Left hindlimb (tissue), 1 donor: ENCODE results near the gene JMJD7.

Source experiments
- DNase-seq: peaks from one replicate; pipeline ENCODE4 v3.0.0-alpha.2; 2018

The JMJD7 gene

GRCh38 chr15:41801850-41802455 is 25.9 kb upstream of the JMJD7 start:
- DNase-seq: no peak

- no peak for DNase-seq
These were observed 23.5 kb upstream of the JMJD7 start for GRCh38 chr15:41804361-41804760.

GRCh38 chr15:41804916-41805666 is 22.8 kb upstream of the JMJD7 start:
- DNase-seq: no peak

GRCh38 chr15:41805711-41806110 is 22.2 kb upstream of the JMJD7 start:
- no peak for DNase-seq

- no peak for DNase-seq
These were observed 21.4 kb upstream of the JMJD7 start for GRCh38 chr15:41806291-41807181.

GRCh38 chr15:41809121-41809520 is 18.8 kb upstream of the JMJD7 start:
- DNase-seq: no peak

GRCh38 chr15:41809526-41810220 is 18.2 kb upstream of the JMJD7 start:
- DNase-seq: no peak

- no peak for DNase-seq
These were observed 17.1 kb upstream of the JMJD7 start for GRCh38 chr15:41810651-41811431.

GRCh38 chr15:41811432-41812195 is 16.3 kb upstream of the JMJD7 start:
- DNase-seq: peak; percentile 83

GRCh38 chr15:41812820-41813375 is 15.0 kb upstream of the JMJD7 start:
- DNase-seq: no peak

GRCh38 chr15:41813426-41813825 is 14.5 kb upstream of the JMJD7 start:
- no peak for DNase-seq

GRCh38 chr15:41814534-41814933 is 13.4 kb upstream of the JMJD7 start:
- DNase-seq: no peak

- no peak for DNase-seq
These were observed 11.1 kb upstream of the JMJD7 start for GRCh38 chr15:41816788-41817187.

GRCh38 chr15:41817327-41817726 is 10.6 kb upstream of the JMJD7 start:
- DNase-seq: no peak

- no peak for DNase-seq
These were observed 10.1 kb upstream of the JMJD7 start for GRCh38 chr15:41817781-41818180.

GRCh38 chr15:41819455-41820050 is 8.3 kb upstream of the JMJD7 start:
- DNase-seq: peak; percentile 29

GRCh38 chr15:41820791-41821423 is 7.0 kb upstream of the JMJD7 start:
- no peak for DNase-seq

GRCh38 chr15:41821831-41822230 is 6.1 kb upstream of the JMJD7 start:
- no peak for DNase-seq

GRCh38 chr15:41822471-41822870 is 5.4 kb upstream of the JMJD7 start:
- no peak for DNase-seq

GRCh38 chr15:41822957-41823356 is 4.9 kb upstream of the JMJD7 start:
- DNase-seq: no peak
